HepG2 (cell line): ENCODE results near the gene LDAH. TPM values are rescaled to one million over a fixed set of nuclear protein-coding genes. Genes with fewer than 3 reads are reported as not detected.
A peak's percentile ranks its signal among the peaks of the same experiment; 100 is the strongest.

Experiments
- CEBPG ChIP-seq: IDR thresholded peaks from 2 replicates; pipeline ENCODE4 v1.6.1; 2016
- DNMT1 ChIP-seq: sonication (generic); formaldehyde crosslinking; IDR thresholded peaks from 2 replicates; pipeline ENCODE4 v1.5.1; 2020; ENCODE audit warnings: mild to moderate bottlenecking, missing genetic modification reagents
- DZIP1 ChIP-seq: sonication (generic); formaldehyde crosslinking; IDR thresholded peaks from 2 replicates; pipeline ENCODE4 v1.5.0; 2020; ENCODE audit warnings: mild to moderate bottlenecking, missing genetic modification reagents
- GZF1 ChIP-seq: sonication (generic); formaldehyde crosslinking; IDR thresholded peaks from 2 replicates; pipeline ENCODE4 v1.5.1; 2020; ENCODE audit warnings: mild to moderate bottlenecking, missing genetic modification reagents
- MXD3 ChIP-seq: IDR thresholded peaks from 2 replicates; pipeline ENCODE4 v1.6.1; 2016; ENCODE audit warnings: mild to moderate bottlenecking, missing biosample characterization, missing genetic modification reagents
- NCOR1 ChIP-seq: fragments of 200-600 bp; sonication (generic); IDR thresholded peaks from 2 replicates; pipeline ENCODE4 v1.7.0; 2017; ENCODE audit warnings: antibody characterized with exemption, low read length, borderline replicate concordance
- NRL ChIP-seq: sonication (generic); formaldehyde crosslinking; IDR thresholded peaks from 2 replicates; pipeline ENCODE4 v1.5.0; 2020; ENCODE audit warnings: missing genetic modification reagents, mild to moderate bottlenecking, moderate library complexity, borderline replicate concordance
- PLSCR1 ChIP-seq: sonication (generic); formaldehyde crosslinking; IDR thresholded peaks from 2 replicates; pipeline ENCODE4 v1.5.0; 2020; ENCODE audit warnings: missing genetic modification reagents, mild to moderate bottlenecking, borderline replicate concordance
- REL ChIP-seq: sonication (generic); formaldehyde crosslinking; conservative IDR thresholded peaks from 2 replicates; pipeline ENCODE4 v1.8.0; 2022; ENCODE audit warnings: mild to moderate bottlenecking, missing genetic modification reagents, moderate library complexity
- TMF1 ChIP-seq: sonication (generic); formaldehyde crosslinking; IDR thresholded peaks from 2 replicates; pipeline ENCODE4 v1.8.1; 2022; ENCODE audit warnings: low read depth, missing genetic modification reagents
- TOE1 ChIP-seq: sonication (generic); formaldehyde crosslinking; IDR thresholded peaks from 2 replicates; pipeline ENCODE4 v1.4.0; 2020; ENCODE audit warnings: mild to moderate bottlenecking, missing genetic modification reagents
- USF2 ChIP-seq, 2 experiments: sonication (generic) in 1 of 2; formaldehyde crosslinking in 1 of 2; IDR thresholded peaks; 2 replicates each; pipeline versions ENCODE4 v1.5.1 to v1.6.1; 2011 to 2020; ENCODE audit warnings: borderline replicate concordance in 1 of 2, low read depth in 1 of 2, low read length in 1 of 2, mild to moderate bottlenecking in 1 of 2, missing genetic modification reagents in 1 of 2, moderate library complexity in 1 of 2
- ZFP36L1 ChIP-seq: sonication (generic); formaldehyde crosslinking; IDR thresholded peaks from 2 replicates; pipeline ENCODE4 v1.8.0; 2022; ENCODE audit warnings: mild to moderate bottlenecking, missing genetic modification reagents, moderate library complexity
- ZNF296 ChIP-seq: sonication (generic); formaldehyde crosslinking; conservative IDR thresholded peaks from 2 replicates; pipeline ENCODE4 v1.5.0; 2020; ENCODE audit warnings: mild to moderate bottlenecking, missing genetic modification reagents
- ZNF343 ChIP-seq: sonication (generic); formaldehyde crosslinking; IDR thresholded peaks from 2 replicates; pipeline ENCODE4 v1.4.0; 2020; ENCODE audit warnings: mild to moderate bottlenecking, missing genetic modification reagents
- ZNF891 ChIP-seq: sonication (generic); formaldehyde crosslinking; IDR thresholded peaks from 2 replicates; pipeline ENCODE4 v1.5.0; 2020; ENCODE audit warnings: mild to moderate bottlenecking, missing genetic modification reagents
- polyA plus RNA-seq, 8 experiments: library from polyadenylated mRNA; depleted of rRNA in 3 of 8; stranded (reverse) in 7 of 8; unstranded in 1 of 8; fragments of >200 nt; fragmentation: Illumina TruSeq in 4 of 8; extraction: Trizol in 4 of 8; gene quantifications; 2 replicates each; pipeline versions ENCODE4 v1.2.1 to v1.2.3, GENCODE V29; 2011 to 2016; ENCODE audit warnings: low read depth in 4 of 8, missing spikeins in 1 of 8, mixed read lengths in 1 of 8; ENCODE audit not compliant: insufficient read depth in 1 of 8
- total RNA-seq, 5 experiments: library from RNA; depleted of rRNA; stranded (reverse); fragments of >200 nt; fragmentation: Illumina TruSeq; extraction: Trizol; gene quantifications; 2 replicates each; pipeline ENCODE4 v1.2.3, GENCODE V29; 2016; ENCODE audit warnings: low read depth in 1 of 5

Gene LDAH
- total and polyA plus RNA-seq, 2 of the 13 experiments (the other 11 are each of a cell fraction or from before 2014, with no cell fraction given) = 28.8 to 46.2 TPM

DNA sequence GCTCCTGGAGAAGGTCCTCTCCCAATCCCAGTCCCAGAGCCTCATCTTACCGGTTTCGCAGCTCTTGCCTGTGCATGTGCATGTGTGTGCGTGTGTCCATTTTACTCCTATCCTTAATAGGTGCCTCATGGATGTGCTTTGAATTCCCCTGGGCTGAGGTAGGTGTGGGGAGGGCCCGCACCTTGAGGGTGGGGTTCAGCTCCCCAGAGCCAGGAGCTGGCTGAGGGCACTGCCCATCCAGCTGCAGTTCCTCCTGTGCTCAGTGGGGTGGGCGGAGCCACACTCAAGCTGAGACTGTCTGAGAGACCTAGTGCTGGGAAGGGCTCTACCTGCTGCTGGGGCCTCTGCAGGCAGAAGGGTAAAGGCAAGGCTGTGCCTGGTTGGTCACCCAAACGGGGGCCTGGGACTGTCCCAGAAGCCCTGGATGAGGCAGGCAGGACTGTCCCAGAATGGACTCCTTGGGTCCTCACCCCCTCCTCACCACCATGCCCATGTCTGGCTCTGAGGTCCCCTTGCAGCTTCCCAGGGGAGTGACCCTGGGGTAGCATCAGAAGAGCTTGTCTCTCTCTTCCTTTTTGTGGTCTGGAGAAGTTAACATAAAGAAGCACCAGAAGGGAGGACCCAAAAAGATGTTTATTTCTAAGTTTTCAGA is 147.1 kb downstream of the LDAH start (continued):
- TF ChIP-seq NCOR1 = no peak
- TF ChIP-seq CEBPG (CRISPR knock-in tag) = no peak
- no peak for TF ChIP-seq GZF1 (CRISPR knock-in tag)
- peak; percentile 80 for TF ChIP-seq NRL (CRISPR knock-in tag)
- TF ChIP-seq ZNF891 (CRISPR knock-in tag) = peak; percentile 61; the same call in 1 of the 2 replicates
- no peak for TF ChIP-seq USF2 (IDR thresholded peaks at IDR 0.05; ENCODE audit: low read depth, low read length)
- TF ChIP-seq USF2 (CRISPR knock-in tag; IDR thresholded peaks at IDR 0.05; ENCODE audit: borderline replicate concordance) = no peak
- peak; percentile 29; the same call in 1 of the 2 replicates for TF ChIP-seq TMF1 (CRISPR knock-in tag)
- TF ChIP-seq TOE1 (CRISPR knock-in tag) = no peak
- TF ChIP-seq DZIP1 (CRISPR knock-in tag) = peak; percentile 80; the same call in 1 of the 2 replicates
- no peak for TF ChIP-seq ZFP36L1 (CRISPR knock-in tag)
- no peak for TF ChIP-seq ZNF296
- TF ChIP-seq ZNF343 (CRISPR knock-in tag) = no peak
- peak; percentile 20; the same call in 1 of the 2 replicates for TF ChIP-seq PLSCR1 (CRISPR knock-in tag)
- TF ChIP-seq REL (CRISPR knock-in tag) = no peak
- peak; percentile 14; the same call in 1 of the 2 replicates for TF ChIP-seq DNMT1 (CRISPR knock-in tag)
- peak; percentile 26; the same call in 1 of the 2 replicates for TF ChIP-seq MXD3 (CRISPR knock-in tag)
